GM19455 (cell line): ENCODE data around the gene TRIM44.

Experiments
- ATAC-seq: cut with Tn5 transposase; IDR thresholded peaks from one replicate; pipeline ENCODE4 v1.9.1; 2021; ENCODE audit not compliant: unreplicated experiment

The TRIM44 gene

GRCh38 chr11:35662649-35663407, at the start of gene TRIM44:
Gene TRIM44, plus strand, starts transcription at chr11:35662775. Its CDS starts 337 bp downstream, at chr11:35663112.
- ATAC-seq = peak; percentile 92

- ATAC-seq = no peak
Measured at GRCh38 chr11:35614939-35615569, 47.5 kb upstream of the TRIM44 start.

- ATAC-seq = no peak
Measured at GRCh38 chr11:35615921-35616900, 46.4 kb upstream of the TRIM44 start.

- ATAC-seq = no peak
Measured at GRCh38 chr11:35617316-35617686, 45.3 kb upstream of the TRIM44 start.

- peak; percentile 40 for ATAC-seq
Measured at GRCh38 chr11:35617687-35618496, 44.7 kb upstream of the TRIM44 start, which contains the start of gene FJX1. Gene FJX1, plus strand, starts transcription at chr11:35618460. Its CDS starts 177 bp downstream, at chr11:35618637.

- ATAC-seq = peak; percentile 50
Measured at GRCh38 chr11:35618497-35619115, 44.0 kb upstream of the TRIM44 start.

- peak; percentile 39 for ATAC-seq
Measured at GRCh38 chr11:35619116-35619854, 43.3 kb upstream of the TRIM44 start.

- ATAC-seq = no peak
Measured at GRCh38 chr11:35619855-35620640, 42.5 kb upstream of the TRIM44 start.

- no peak for ATAC-seq
Measured at GRCh38 chr11:35620795-35621194, 41.8 kb upstream of the TRIM44 start.

- no peak for ATAC-seq
Measured at GRCh38 chr11:35621620-35622019, 41.0 kb upstream of the TRIM44 start.

GRCh38 chr11:35622070-35622469, 40.5 kb upstream of the TRIM44 start:
- ATAC-seq = no peak

GRCh38 chr11:35623621-35624168, 38.9 kb upstream of the TRIM44 start:
- ATAC-seq = no peak

- ATAC-seq = no peak
Measured at GRCh38 chr11:35624316-35624715, 38.3 kb upstream of the TRIM44 start.

- ATAC-seq = no peak
Measured at GRCh38 chr11:35624781-35625180, 37.8 kb upstream of the TRIM44 start.

GRCh38 chr11:35626501-35626900, 36.1 kb upstream of the TRIM44 start:
- ATAC-seq = no peak

- ATAC-seq = no peak
Measured at GRCh38 chr11:35629511-35629910, 33.1 kb upstream of the TRIM44 start.

- no peak for ATAC-seq
Measured at GRCh38 chr11:35629914-35630313, 32.7 kb upstream of the TRIM44 start.

- ATAC-seq = no peak
Measured at GRCh38 chr11:35631891-35632290, 30.7 kb upstream of the TRIM44 start.
